ENCODE results near the gene CFAP58.

DNA sequence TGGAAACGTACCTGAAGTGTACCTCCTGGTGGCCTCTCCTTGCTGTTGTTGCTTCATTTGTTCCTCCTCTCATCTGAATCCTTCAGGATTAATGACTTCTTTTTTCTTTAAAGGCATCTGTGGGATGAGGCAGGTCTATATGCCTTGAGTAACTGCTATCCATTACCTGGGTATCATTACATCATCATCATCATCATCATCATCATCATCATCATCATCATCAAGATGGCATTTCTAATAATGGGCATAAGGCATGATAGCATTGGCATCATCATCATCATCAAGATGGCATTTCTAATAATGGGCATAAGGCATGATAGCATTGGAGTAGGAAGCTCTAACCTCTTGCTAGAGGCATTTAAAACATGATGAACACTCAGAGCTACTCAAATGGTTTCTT lies 59.9 kb downstream of the CFAP58 start:
- TF ChIP-seq RAD21 (IDR thresholded peaks at IDR 0.05; ENCODE audit: low read depth) (no peak), TAF1 (IDR thresholded peaks at IDR 0.05; ENCODE audit: low read depth) (no peak), FOXM1 (IDR thresholded peaks at IDR 0.05; ENCODE audit: borderline replicate concordance, low read depth) (no peak), YY1 (IDR thresholded peaks at IDR 0.05; ENCODE audit: low read depth) (no peak), EP300 (IDR thresholded peaks at IDR 0.05; ENCODE audit: borderline replicate concordance) (no peak), TEAD4 (IDR thresholded peaks at IDR 0.05) (no peak), TCF12 (IDR thresholded peaks at IDR 0.05; ENCODE audit: low read depth) (no peak)
- TF ChIP-seq, protein P1, sequence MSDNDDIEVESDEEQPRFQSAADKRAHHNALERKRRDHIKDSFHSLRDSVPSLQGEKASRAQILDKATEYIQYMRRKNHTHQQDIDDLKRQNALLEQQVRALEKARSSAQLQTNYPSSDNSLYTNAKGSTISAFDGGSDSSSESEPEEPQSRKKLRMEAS (IDR thresholded peaks at IDR 0.05): no peak
